Parathyroid adenoma (tissue), 2 donors: ENCODE measurements around the gene R3HDM2.

ENCODE experiments used
- H2AFZ ChIP-seq: fragments of 300-600 bp; sonication (generic); one replicate; pipeline ENCODE4 v1.7.0; 2017; ENCODE audit warnings: antibody characterized with exemption, mild to moderate bottlenecking
- H3K27ac ChIP-seq: fragments of 300-600 bp; sonication (generic); one replicate; pipeline ENCODE4 v1.7.0; 2017
- H3K27me3 ChIP-seq: fragments of 300-600 bp; sonication (generic); one replicate; pipeline ENCODE4 v1.7.0; 2017; ENCODE audit warnings: low read length; ENCODE audit not compliant: control insufficient read depth, insufficient read depth
- H3K36me3 ChIP-seq: fragments of 300-600 bp; sonication (generic); one replicate; pipeline ENCODE4 v1.7.0; 2017; ENCODE audit warnings: low read length; ENCODE audit not compliant: control insufficient read depth, insufficient read depth
- H3K4me1 ChIP-seq: fragments of 300-600 bp; sonication (generic); one replicate; pipeline ENCODE4 v1.7.0; 2017; ENCODE audit warnings: control low read depth
- H3K4me2 ChIP-seq: fragments of 300-600 bp; sonication (generic); one replicate; pipeline ENCODE4 v1.7.0; 2017; ENCODE audit warnings: low read length
- H3K4me3 ChIP-seq: fragments of 300-600 bp; sonication (generic); one replicate; pipeline ENCODE4 v1.7.0; 2017; ENCODE audit warnings: low read depth, low read length
- H3K79me2 ChIP-seq: fragments of 300-600 bp; sonication (generic); one replicate; pipeline ENCODE4 v1.7.0; 2017; ENCODE audit warnings: control low read depth
- H3K9ac ChIP-seq: fragments of 300-600 bp; sonication (generic); one replicate; pipeline ENCODE4 v1.7.0; 2017; ENCODE audit warnings: mild to moderate bottlenecking
- H3K9me3 ChIP-seq: fragments of 300-600 bp; sonication (generic); one replicate; pipeline ENCODE4 v1.7.0; 2017; ENCODE audit warnings: low read length; ENCODE audit not compliant: control insufficient read depth
- CTCF ChIP-seq: fragments of 300-600 bp; sonication (generic); IDR thresholded peaks from one replicate; pipeline ENCODE4 v1.7.0; 2017; ENCODE audit warnings: antibody characterized with exemption, mild to moderate bottlenecking
- donor health status: primary hyperparathyroidism.

Gene R3HDM2

GRCh38 chr12:57385586-57385985 is 45.3 kb downstream of the R3HDM2 start:
- Histone ChIP-seq H3K4me1 (no peaks in the 10 kb centered on the region), H2AFZ (no peak overlapping the region), H3K27me3 (no peaks in the 10 kb centered on the region), H3K9me3 (no peaks in the 10 kb centered on the region), H3K9ac (no peak overlapping the region), H3K4me3 (no peak overlapping the region), H3K79me2 (peaks cover 11% of the 10 kb centered on the region), H3K4me2 (no peak overlapping the region), H3K27ac (no peak overlapping the region), H3K36me3 (no peaks in the 10 kb centered on the region)
- TF ChIP-seq CTCF: no peak

GRCh38 chr12:57384478-57384877 is 46.4 kb downstream of the R3HDM2 start:
- Histone ChIP-seq H3K27ac (no peak overlapping the region), H3K4me3 (no peak overlapping the region), H3K4me2 (no peak overlapping the region), H3K27me3 (no peaks in the 10 kb centered on the region), H3K9me3 (no peaks in the 10 kb centered on the region), H2AFZ (no peak overlapping the region), H3K79me2 (peaks cover 11% of the 10 kb centered on the region), H3K36me3 (no peaks in the 10 kb centered on the region), H3K9ac (no peak overlapping the region), H3K4me1 (no peaks in the 10 kb centered on the region)
- no peak for TF ChIP-seq CTCF

- Histone ChIP-seq H3K27ac (no peak overlapping the region), H2AFZ (no peak overlapping the region), H3K4me1 (no peaks in the 10 kb centered on the region), H3K9me3 (no peaks in the 10 kb centered on the region), H3K9ac (no peak overlapping the region), H3K36me3 (no peaks in the 10 kb centered on the region), H3K79me2 (peaks cover 4% of the 10 kb centered on the region), H3K4me3 (no peak overlapping the region), H3K4me2 (no peak overlapping the region), H3K27me3 (no peaks in the 10 kb centered on the region)
- TF ChIP-seq CTCF: no peak
Observed at GRCh38 chr12:57381693-57382220, 49.1 kb downstream of the R3HDM2 start.

- H2AFZ ChIP-seq: no peak overlapping the region
- H3K27ac ChIP-seq: no peak overlapping the region
- no peak overlapping the region for H3K9ac ChIP-seq
- H3K79me2 ChIP-seq: peaks cover 3% of the 10 kb centered on the region
- H3K36me3 ChIP-seq: no peaks in the 10 kb centered on the region
- H3K4me3 ChIP-seq: no peak overlapping the region
- no peak overlapping the region for H3K4me2 ChIP-seq
- no peaks in the 10 kb centered on the region for H3K27me3 ChIP-seq
- no peaks in the 10 kb centered on the region for H3K4me1 ChIP-seq
- no peak for TF ChIP-seq CTCF
- no peaks in the 10 kb centered on the region for H3K9me3 ChIP-seq
Observed at GRCh38 chr12:57380300-57380699, 50.5 kb downstream of the R3HDM2 start.

- no peak overlapping the region for H3K9ac ChIP-seq
- H3K27me3 ChIP-seq: no peaks in the 10 kb centered on the region
- no peaks in the 10 kb centered on the region for H3K9me3 ChIP-seq
- no peaks in the 10 kb centered on the region for H3K4me1 ChIP-seq
- no peaks in the 10 kb centered on the region for H3K36me3 ChIP-seq
- H3K4me2 ChIP-seq: no peak overlapping the region
- H3K4me3 ChIP-seq: no peak overlapping the region
- TF ChIP-seq CTCF: no peak
- H2AFZ ChIP-seq: no peak overlapping the region
- peaks cover 9% of the 10 kb centered on the region for H3K79me2 ChIP-seq
- no peak overlapping the region for H3K27ac ChIP-seq
Observed at GRCh38 chr12:57377103-57377840, 53.6 kb downstream of the R3HDM2 start.
